Mucosa of rectum (tissue), 2 donors: ENCODE results near the gene COX5B.

Experiments used
- H3K27ac ChIP-seq, 2 donors: one replicate each; pipeline ENCODE4 v1.7.0; 2013; ENCODE audit warnings: inconsistent platforms in 2 of 2, low read depth in 2 of 2, low read length in 2 of 2
- H3K27me3 ChIP-seq, 2 donors: one replicate each; pipeline ENCODE4 v1.7.0; 2013; ENCODE audit warnings: low read length in 2 of 2; ENCODE audit not compliant: control insufficient read depth in 2 of 2, insufficient read depth in 2 of 2
- H3K36me3 ChIP-seq, 2 donors: one replicate each; pipeline ENCODE4 v1.7.0; 2013; ENCODE audit warnings: low read length in 2 of 2; ENCODE audit not compliant: control insufficient read depth in 2 of 2, insufficient read depth in 2 of 2
- H3K4me1 ChIP-seq, 2 donors: one replicate each; pipeline ENCODE4 v1.7.0; 2013; ENCODE audit warnings: low read length in 2 of 2, mild to moderate bottlenecking in 1 of 2; ENCODE audit not compliant: control insufficient read depth in 2 of 2, insufficient read depth in 2 of 2
- H3K4me3 ChIP-seq, 2 donors: one replicate each; pipeline ENCODE4 v1.7.0; 2013; ENCODE audit warnings: low read length in 2 of 2
- H3K9ac ChIP-seq, 2 donors: one replicate each; pipeline ENCODE4 v1.7.0; 2013; ENCODE audit warnings: low read length in 2 of 2, low read depth in 1 of 2, mild to moderate bottlenecking in 1 of 2
- H3K9me3 ChIP-seq, 2 donors: one replicate each; pipeline ENCODE4 v1.7.0; 2013; ENCODE audit warnings: low read length in 2 of 2; ENCODE audit not compliant: control insufficient read depth in 2 of 2
- donor health status: healthy.
- donor health status: Normal muscosa, but diverticular disease.

COX5B gene

GRCh38 chr2:97688062-97688827 lies 42.4 kb downstream of the COX5B start:
- H3K9ac ChIP-seq, result no peak overlapping the region

GRCh38 chr2:97691166-97691565 lies 45.3 kb downstream of the COX5B start:
- Histone ChIP-seq H3K27me3 (no peaks in the 10 kb centered on the region), H3K27ac (no peak overlapping the region), H3K4me3 (no peak overlapping the region), H3K9me3 (no peaks in the 10 kb centered on the region), H3K9ac (no peak overlapping the region), H3K4me1 (no peaks in the 10 kb centered on the region), H3K36me3 (no peaks in the 10 kb centered on the region)

More at GRCh38 chr2:97688062-97688827, 42.4 kb downstream of the COX5B start:
- H3K36me3 ChIP-seq, result no peaks in the 10 kb centered on the region
- no peak overlapping the region for H3K4me3 ChIP-seq
- no peaks in the 10 kb centered on the region for H3K27me3 ChIP-seq
- no peaks in the 10 kb centered on the region for H3K4me1 ChIP-seq
- no peaks in the 10 kb centered on the region for H3K9me3 ChIP-seq
- H3K27ac ChIP-seq, result no peak overlapping the region

- H3K36me3 ChIP-seq, result no peaks in the 10 kb centered on the region
- H3K27ac ChIP-seq, result no peak overlapping the region
- no peaks in the 10 kb centered on the region for H3K27me3 ChIP-seq
- no peak overlapping the region for H3K4me3 ChIP-seq
- no peaks in the 10 kb centered on the region for H3K4me1 ChIP-seq
- H3K9ac ChIP-seq, result no peak overlapping the region
- H3K9me3 ChIP-seq, result no peaks in the 10 kb centered on the region
Measured at GRCh38 chr2:97693476-97693875, 47.6 kb downstream of the COX5B start.

GRCh38 chr2:97695744-97696143 lies 49.9 kb downstream of the COX5B start:
- Histone ChIP-seq H3K9me3 (no peaks in the 10 kb centered on the region), H3K36me3 (no peaks in the 10 kb centered on the region), H3K27ac (no peak overlapping the region), H3K4me3 (no peak overlapping the region), H3K4me1 (no peaks in the 10 kb centered on the region), H3K27me3 (no peaks in the 10 kb centered on the region), H3K9ac (no peak overlapping the region)

- no peak overlapping the region for H3K9ac ChIP-seq
Measured at GRCh38 chr2:97697252-97698235, 51.7 kb downstream of the COX5B start.

More at GRCh38 chr2:97697252-97698235, 51.7 kb downstream of the COX5B start:
- no peaks in the 10 kb centered on the region for H3K27me3 ChIP-seq
- no peaks in the 10 kb centered on the region for H3K9me3 ChIP-seq
- H3K4me3 ChIP-seq, result peak overlapping the region in 1 of 2 donors; percentile 5
- H3K4me1 ChIP-seq, result no peaks in the 10 kb centered on the region
- no peaks in the 10 kb centered on the region for H3K36me3 ChIP-seq
- H3K27ac ChIP-seq, result no peak overlapping the region
